Inferior parietal cortex (tissue), 1 donor: ENCODE results near the gene TMEM117.
"Not testable (repeated sequence)": the region's sequence is repeated elsewhere in the genome, so short reads cannot be mapped to it uniquely, and the experiment has no call there.

Source experiments
- DNase-seq: peaks from one replicate; pipeline ENCODE4 v3.0.0-alpha.2; 2016; ENCODE audit errors: extremely low spot score

Gene TMEM117

DNA sequence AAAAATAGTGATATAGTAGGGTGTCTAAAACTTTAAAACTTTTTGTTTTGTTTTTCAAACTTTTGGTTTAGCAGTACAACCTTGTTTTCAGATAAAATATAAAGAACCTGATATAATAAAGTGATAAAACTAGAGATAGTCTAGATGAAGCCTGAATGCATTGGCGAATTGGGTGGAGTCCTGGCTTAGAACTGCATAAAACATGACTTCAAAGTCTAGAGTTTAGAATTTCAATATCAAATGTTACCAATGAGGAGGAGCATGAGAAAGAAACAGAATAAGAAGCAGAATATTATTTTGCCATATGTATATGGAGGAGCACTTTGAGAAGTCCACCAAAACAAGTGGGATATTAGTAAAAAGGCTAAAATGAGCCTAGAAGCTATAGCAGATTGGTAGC is 263.6 kb downstream of the TMEM117 start:
- DNase-seq, result no peak

DNA sequence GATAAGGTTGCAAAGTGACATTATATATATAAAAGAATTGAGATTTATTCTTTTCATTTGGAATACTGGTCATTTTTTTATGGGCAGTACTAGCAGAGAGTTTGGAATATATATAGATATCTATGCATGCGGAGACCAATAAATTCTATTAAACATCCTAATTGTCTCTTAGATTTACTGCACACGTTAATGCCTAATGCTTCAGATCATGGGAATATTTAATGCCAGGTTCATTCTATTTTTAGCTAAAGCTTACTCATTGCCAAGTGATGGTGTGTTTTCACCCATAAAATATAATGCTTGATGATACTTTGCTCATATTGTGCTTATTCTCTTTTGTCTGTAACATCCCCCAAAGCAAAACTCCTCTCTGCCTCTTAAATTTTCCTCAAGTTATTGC is 264.4 kb downstream of the TMEM117 start:
- DNase-seq, result no peak

DNA sequence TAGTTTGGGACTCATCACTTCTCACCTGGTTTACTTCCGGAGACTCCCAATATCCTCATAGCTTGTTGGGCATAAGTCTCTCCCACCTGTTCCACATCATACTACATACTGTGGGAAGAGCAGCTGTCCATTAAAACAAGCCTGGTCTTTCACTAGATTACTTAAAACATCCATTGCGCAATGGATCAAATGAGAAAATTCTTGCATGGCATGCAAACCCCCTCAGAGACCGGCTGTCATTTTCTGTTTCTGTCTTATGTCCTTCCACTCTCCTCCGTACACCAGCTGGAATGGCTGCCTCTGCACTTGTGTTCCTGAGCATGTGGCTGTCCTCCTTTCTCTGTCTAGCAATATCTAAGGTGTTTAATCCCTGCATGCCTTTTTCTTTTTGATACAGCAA is 265.6 kb downstream of the TMEM117 start:
- DNase-seq, result no peak

DNA sequence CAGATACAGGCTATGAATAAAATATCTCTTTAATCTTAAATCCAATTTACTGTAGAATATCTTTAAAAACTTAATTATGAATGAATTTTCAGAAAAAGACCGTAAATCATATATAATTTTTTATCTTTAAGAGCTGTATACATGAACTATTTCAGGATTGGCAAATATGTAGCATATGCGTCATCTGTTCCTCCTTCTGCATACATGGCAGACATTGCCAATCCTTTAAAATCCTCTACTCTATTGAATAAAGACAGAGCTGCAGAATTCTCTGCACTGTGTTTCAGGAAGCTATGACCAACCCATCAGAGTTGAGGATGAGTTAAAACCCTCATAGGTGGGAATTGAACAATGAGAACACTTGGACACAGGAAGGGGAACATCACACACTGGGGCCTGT is 279.0 kb downstream of the TMEM117 start:
- no peak for DNase-seq

DNA sequence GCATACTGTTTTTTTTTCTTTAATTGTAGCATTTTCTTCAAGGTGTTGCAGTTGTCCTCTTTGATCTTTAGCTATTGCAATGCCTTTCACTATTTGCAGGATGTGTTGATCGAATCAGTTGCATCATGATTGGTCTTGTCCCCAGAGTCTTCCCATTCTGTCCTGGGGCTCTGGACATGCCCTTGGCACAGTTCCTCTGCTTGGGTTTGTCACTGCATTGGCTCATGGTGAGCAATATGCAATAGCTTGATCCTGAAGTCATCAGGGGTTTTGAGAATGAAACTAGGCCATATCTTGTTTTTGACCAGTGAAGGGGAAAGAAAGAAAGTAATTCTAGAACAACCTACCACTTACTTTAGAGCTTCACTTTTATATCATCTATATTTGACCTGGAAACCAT is 281.5 kb downstream of the TMEM117 start:
- no peak for DNase-seq

DNA sequence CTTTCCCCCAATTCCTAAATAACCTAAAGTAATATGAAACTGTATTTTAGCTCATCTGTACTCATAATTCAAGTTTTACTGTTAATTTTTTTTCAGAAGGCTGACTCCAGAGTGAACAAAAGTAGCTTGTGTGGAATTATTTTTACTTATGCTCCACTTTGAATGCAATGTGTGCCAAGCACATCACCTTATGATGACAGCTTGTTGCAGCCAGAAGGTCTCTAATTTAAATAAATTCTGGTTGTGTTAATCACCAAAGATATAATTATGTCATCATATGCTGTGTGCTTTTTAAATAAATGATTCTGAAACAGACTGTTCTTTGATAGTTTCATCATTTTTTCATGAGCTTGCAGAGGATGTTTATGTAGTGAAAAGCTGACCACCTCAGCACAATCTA is 283.1 kb downstream of the TMEM117 start:
- no peak for DNase-seq

DNA sequence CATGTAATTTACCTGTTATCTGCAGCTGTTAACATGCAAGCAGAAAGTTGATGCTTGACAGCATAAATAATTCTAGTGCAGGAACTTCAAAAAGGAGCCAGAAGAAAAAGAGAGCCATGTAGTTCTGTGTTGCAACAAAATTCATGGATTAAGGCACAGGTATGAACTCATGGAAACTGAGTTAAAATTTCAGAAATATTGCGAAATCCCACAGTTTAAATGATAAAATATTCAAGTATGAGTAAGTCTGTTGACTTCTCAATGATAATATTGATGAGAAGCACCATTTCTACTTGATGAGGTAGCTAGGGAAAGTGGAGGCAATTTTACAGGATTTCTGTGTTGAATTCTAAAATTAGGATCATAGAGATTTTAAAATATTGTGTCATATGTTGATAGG is 290.9 kb downstream of the TMEM117 start:
- no peak for DNase-seq

DNA sequence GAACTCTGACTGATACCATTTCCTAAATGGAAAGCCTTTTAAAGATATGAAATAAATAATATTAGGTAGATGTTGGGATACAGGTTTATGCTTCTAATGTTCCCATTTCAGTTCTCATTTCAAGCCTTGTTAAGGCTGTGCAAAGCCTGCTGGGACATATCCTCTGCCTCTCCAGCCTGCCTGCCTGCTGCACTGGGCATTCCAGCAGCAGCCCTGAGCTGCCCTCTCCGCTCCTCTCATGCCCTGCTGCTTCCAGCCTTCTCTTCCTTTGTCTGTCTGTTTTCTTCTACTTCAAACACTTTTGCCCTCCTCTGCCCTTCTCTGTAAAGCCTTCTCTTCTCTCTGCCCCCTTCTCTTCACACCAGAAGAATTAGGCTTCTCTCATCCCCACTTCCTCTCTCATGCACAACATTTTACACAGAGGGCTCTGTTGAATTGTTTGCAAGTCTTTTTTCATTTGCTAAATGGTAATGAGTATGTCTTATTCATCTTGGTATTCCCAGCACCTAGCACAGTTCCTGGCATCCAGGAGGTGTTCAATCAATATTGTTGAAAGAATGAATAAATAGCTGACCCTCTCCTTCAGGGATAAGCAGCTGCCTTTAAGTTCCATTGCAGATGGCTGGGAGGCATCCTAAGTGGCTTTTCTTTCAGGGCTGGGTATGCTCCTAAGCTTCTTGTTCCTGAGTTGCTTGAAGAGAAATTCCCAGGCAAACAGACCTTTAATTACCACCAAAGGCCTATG is 292.3 kb downstream of the TMEM117 start:
- no peak for DNase-seq

DNA sequence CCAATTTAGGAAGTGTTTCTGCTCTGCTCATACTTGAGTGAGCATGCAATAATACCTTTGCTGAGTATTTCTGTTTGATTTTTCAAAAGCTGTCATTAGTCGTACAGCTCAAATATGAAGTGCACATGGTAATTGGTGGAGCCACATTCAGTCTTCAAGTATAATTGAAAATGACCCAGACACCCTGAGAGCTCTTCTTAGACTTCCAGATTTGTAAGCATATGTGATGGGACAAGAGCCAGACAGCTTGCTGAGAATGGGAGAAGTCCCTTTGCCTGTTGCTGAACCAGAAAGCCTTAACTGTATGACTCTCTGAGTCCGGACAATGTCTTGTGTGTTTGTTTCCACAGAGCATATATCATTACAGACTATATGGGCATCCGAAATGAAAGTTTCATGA is 307.3 kb downstream of the TMEM117 start:
- DNase-seq, result no peak

DNA sequence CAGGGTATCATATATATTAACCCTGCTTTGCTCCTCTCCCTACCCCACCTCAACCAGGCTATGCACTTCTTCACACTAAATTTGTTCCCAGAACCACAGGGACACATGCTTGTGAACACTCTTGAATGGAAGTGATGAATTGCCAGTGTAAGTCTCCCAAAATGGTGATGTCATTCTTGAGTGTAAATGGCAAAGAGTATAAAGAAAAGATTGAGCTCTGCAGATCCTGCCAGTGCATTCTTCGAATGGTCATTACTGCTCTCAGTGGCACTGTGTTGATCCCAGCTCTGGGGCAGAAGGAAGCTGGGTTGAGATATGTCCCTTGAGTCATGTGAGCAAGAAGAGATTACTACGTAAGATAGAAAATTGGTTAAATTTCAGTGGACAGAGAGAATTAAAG is 313.1 kb downstream of the TMEM117 start:
- DNase-seq, result no peak

DNA sequence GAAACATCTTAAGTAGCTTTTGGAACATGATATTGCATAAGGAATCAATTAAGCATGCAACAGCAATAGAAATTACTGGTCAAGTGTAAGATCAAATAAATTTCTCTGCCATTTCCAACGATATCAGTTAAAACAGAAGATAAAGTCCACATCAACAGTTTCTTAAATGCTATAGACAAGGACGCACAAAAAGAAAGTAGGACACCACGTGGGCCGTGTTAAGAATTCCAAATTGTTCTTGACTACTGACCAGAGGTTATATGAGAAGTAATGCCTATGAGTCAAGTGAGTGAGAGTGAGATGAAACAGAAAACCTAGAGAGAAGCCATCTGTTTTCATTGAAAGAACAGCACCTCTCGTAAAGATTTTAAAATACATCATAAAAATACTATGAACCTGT is 318.2 kb downstream of the TMEM117 start:
- peak; percentile 20 for DNase-seq

DNA sequence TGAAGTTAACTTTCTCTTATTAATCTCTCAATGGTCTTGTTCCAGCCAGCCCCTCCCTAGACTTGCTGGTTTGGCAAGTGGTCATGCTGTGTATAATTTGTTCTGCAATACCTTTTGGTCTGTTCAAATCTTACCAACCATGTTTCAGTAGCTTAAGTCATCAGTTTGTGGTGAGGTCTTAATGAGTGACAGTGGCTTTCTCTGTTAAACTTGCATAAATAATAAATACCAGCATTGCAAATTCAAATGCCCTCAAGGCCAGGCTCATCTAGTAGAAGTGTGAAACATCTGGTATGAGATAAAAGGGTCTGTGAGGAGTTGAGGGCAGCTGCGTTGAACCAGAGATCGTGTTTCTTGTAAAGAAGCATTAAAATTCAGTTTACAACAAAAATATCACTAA is 319.5 kb downstream of the TMEM117 start:
- DNase-seq, result no peak

DNA sequence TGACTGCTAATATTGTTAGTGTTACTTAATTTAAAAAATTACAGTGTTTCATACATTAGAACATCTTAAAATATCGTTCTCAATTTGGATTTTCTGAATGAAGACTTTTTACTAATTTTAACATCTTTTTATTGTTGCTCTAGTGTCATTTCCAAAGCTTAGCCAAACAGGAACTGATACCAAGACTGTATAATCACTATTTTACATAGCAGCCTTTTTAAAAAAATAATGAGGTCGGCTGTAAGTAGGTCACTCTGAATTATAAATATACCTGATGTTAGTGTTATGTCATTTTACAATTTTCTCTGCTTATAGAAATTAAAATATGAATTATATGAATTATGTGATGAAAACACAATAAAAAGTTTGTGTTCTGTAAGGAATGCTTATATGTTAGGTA is 321.5 kb downstream of the TMEM117 start:
- DNase-seq, result no peak

DNA sequence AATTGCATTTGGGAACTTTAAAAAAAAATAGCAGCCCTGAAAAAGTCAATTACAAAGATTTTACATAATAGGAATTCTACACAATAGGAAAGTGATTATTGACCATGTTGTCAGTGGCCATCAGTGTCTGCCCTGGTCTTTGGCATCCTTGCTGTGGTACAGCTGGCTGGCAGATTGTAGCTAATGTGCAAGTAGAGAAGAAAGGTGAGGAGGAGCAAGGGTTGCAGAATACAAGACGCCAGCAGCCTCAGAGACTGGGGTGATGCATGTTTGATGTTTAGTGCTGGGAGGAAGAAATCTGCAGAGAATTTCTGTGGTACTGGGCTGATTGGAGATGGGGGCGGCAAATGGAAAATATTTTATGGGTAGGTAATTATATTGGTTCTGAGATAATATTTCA is 322.9 kb downstream of the TMEM117 start:
- no peak for DNase-seq

DNA sequence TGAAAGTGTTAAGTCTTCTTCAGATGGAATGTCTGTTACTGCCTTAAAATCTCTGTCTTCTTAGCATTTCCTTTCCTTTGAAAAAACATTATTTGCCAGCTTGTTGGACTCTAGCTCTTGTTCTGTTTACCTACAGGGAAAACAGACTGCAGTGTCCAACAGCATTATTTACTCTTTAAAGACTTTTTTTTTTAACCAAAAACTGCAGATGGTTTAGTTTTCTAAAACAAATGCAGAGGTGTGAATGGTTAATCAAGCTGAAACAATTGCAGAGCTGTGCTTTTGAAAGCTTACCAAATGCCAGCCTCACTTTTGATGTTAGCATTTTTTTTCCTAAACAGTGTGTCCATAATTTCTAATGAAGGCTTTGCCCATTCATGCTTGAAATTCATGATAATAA is 323.3 kb downstream of the TMEM117 start:
- no peak for DNase-seq

DNA sequence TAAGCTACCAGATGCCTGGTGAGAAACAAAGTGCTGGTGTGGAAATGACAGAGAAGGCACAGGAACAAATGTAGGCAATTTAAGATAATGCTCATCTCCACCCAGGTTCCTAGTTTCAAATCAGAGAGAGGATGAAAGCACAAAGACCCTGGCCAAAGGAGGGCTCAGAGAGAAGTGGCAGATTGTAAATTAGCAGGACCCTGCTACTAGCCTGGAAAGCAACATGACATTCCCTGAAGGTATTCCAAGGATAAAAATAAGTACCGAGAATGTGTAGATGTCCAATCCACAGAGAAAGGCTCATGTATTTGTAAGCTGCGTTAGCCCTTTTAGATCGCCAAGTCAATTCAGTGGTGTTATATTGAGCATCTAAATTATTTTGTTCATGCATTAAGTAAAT is 324.0 kb downstream of the TMEM117 start:
- DNase-seq, result no peak

DNA sequence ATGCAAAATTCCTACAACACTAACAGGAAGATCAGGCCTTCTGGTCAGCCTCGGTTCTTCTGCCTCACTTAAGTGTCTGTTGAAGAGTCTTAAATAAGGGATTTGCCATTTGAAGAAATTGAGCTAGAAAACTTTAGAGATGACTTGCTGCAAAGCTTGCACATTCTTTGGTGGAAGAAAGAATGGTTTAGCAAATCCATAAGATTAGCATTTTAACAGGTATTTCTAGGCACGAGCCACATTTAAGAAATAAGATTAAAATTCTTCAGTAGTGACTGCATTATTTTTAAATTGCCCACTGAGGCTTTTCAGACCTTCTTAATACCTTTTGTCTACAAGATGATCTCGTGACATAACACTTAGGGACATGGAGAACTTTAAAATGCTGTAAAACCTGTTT is 327.1 kb downstream of the TMEM117 start:
- DNase-seq, result no peak

DNA sequence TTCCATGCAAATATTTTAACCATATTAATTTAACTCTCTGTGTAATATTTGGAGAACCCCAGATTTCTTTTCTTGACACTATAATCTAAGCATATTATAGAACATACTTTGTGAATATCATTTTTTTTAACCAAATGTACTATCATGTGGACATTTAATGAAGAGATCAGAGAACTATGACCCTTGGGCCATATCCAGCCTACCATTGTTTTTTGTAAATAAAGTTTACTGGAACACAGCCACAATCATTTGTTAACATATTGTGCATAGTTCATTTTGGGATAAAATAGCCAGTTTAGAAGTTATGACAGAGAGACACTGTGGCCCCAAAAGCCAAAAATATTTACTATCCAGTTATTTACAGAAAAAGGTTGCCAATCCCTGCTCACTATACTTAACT is 338.2 kb downstream of the TMEM117 start:
- DNase-seq, result no peak

DNA sequence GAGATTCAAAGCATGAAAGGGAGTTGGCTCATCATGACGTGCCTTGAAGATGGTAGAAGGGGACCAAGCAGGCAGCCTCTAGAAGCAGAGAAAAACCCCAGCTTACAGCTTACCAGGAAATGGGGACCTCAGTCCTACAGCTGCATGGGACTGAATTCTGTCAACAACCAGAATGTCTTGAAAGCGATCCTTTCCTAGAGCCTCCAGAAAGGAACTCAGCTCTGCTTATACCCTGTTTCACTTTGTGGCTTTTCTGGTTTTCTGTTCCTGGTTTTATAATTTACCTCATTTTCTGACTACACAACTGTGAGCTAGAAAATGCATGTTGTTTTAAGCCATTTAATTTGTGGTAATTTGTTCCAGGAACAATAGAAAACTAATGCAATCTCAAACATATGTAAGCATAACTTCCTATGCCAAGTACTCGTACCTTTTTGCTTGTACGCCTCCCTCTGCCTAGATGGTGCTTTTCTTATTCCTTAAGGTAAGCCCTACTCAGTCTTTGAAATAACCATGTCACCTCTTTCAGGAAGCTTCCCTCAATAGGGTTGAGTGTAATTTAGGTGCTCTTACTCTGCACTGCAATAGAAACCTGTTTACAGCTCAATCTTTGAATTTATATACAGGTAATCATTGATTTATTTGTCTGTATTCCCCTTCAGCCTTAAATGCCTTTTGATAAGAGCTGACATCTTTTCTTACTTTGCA is 348.8 kb downstream of the TMEM117 start:
- DNase-seq, result no peak

DNA sequence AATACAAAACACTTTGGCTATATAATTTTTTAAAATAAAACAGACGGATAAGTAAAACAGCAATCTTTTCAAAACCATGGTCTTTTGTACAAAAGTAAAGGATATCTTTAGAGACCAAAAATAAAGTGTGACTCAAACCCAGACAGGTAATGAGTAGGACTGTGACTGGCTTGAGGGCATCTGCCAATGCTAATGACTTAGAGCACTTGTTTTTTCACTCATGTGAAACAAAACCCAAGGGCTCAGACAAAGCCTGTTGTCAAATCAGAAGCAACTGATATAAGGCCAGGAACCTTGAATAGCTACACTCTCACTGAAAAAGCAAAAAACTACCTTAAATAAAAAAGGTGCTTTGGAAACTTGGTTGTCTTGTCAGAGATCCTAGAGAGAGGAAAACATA is 357.4 kb downstream of the TMEM117 start:
- no peak for DNase-seq

DNA sequence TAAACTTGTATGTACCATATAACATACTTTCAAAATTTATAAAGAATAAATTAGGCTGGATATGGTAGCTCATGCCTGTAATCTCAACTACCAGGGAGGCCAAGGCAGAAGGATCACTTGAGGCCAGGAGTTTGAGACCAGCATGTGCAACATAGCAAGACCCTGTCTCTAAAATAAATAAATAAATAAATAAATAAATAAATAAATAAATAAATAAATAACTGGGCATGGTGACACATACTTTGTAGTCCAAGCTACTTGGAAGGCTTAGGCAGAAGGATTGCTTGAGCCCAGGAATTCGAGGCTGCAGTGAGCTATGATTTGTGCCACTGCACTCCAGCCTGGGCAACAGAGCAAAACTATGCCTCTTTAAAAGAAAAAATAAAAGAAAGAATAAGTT is 359.8 kb downstream of the TMEM117 start:
- not testable (repeated sequence) for DNase-seq

DNA sequence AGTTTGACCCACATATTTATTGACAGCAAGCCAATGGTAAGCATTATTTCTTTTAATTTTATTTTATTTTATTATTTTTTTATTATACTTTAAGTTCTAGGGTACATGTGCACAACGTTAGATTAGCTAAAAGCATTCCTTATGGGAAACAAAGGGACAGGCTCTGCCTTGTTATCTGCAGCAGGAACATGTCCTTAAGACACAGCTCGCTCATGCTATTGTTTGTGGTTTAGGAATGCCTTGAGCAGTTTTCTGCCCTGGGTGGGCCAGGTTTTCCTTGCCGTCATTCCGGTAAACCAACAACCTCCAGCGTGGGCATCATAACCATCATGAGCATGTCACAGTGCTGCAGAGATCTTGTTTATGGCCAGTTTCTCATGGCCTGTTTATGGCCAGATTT is 370.2 kb downstream of the TMEM117 start:
- no peak for DNase-seq

DNA sequence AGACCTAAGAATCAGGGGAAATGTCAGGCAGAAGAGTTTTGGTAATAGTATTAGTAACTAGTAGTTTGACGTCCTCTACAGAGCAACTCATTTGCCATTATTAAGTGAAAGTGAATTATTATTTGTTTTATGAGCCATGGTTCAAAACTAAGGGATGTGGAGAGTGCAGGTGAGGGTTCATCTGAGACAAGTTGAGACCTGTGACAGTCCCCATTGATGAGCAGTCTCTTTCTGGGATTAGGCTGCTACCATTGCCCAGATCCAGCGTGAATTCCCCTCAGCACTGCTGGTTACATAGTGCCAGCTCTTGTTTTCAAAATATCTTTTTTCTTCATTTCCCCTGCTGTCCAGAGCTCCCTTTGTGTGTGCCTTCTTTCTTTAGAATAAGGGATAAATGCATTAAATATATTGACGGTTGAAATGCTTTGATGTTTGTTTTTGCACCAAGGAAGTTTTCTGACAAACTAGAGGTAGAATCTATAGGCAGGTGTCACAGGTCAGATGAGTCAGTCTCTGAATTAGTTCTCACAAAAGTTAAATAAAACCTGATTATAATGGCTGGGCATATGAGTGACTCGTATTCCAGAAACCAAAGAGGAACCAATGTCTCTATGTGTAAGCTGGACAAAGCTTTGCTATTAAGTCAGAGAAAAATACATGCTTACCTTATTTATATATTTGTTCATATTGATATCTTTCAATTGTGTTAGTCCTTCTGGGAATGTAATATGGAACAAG is 381.4 kb downstream of the TMEM117 start:
- DNase-seq, result no peak
